Measurements from ENCODE around the gene HEPN1. TPM values are rescaled to one million over a fixed set of nuclear protein-coding genes. Genes with fewer than 3 reads are reported as not detected.

Gene HEPN1
- total and polyA plus RNA-seq, 10 of the 15 experiments (the other 5 are each of a cell fraction or from before 2014, with no cell fraction given): not detected

- TF ChIP-seq, protein P1, sequence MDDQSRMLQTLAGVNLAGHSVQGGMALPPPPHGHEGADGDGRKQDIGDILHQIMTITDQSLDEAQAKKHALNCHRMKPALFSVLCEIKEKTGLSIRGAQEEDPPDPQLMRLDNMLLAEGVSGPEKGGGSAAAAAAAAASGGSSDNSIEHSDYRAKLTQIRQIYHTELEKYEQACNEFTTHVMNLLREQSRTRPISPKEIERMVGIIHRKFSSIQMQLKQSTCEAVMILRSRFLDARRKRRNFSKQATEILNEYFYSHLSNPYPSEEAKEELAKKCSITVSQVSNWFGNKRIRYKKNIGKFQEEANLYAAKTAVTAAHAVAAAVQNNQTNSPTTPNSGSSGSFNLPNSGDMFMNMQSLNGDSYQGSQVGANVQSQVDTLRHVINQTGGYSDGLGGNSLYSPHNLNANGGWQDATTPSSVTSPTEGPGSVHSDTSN (IDR thresholded peaks at IDR 0.05; ENCODE audit: insufficient replicate concordance, low read depth, low read length): no peak
- TF ChIP-seq CHD4 (IDR thresholded peaks at IDR 0.05): no peak
- TF ChIP-seq TCF12 (IDR thresholded peaks at IDR 0.05; ENCODE audit: low read depth, low read length): no peak
- no peak for TF ChIP-seq ZNF274 (IDR thresholded peaks at IDR 0.05; ENCODE audit: insufficient read depth, insufficient read length)
- no peak for TF ChIP-seq NRF1 (conservative IDR thresholded peaks at IDR 0.05; ENCODE audit: low read depth, low read length)
- TF ChIP-seq BHLHE40 (IDR thresholded peaks at IDR 0.05; ENCODE audit: borderline replicate concordance in 1 of 2, low read depth in 2 of 2, low read length in 1 of 2): no peak
- TF ChIP-seq GABPA (IDR thresholded peaks at IDR 0.05; ENCODE audit: low read depth): no peak
- Histone ChIP-seq H3K27ac (ENCODE audit: control insufficient read depth, insufficient read depth) (no peak overlapping the region), H3K36me3 (ENCODE audit: control insufficient read depth in 2 of 2, insufficient read depth in 2 of 2, low read length in 1 of 2) (no peaks in the 10 kb centered on the region), H3K9ac (ENCODE audit: control insufficient read depth, insufficient read depth, low read length) (no peak overlapping the region), H3K4me3 (no peak overlapping the region), H3K27me3 (replicated peaks in 1 of 2; ENCODE audit: control insufficient read depth in 2 of 2, insufficient read depth in 2 of 2, low read length in 1 of 2) (peaks cover 0 to 4% of the 10 kb centered on the region in 2 experiments), H2AFZ (ENCODE audit: control insufficient read depth, low read depth, low read length) (no peak overlapping the region), H3K79me2 (ENCODE audit: control insufficient read depth, insufficient read depth, low read length) (no peaks in the 10 kb centered on the region), H3K4me2 (ENCODE audit: control insufficient read depth, insufficient read depth) (no peak overlapping the region), H3K9me3 (replicated peaks; ENCODE audit: control insufficient read depth, insufficient read depth, low read length) (no peaks in the 10 kb centered on the region), H4K20me1 (ENCODE audit: control insufficient read depth, insufficient read depth) (no peaks in the 10 kb centered on the region), H3K4me1 (ENCODE audit: control insufficient read depth, insufficient read depth, low read length) (no peaks in the 10 kb centered on the region)
- ATAC-seq (no peak), DNase-seq (ENCODE audit: low read depth, low spot score) (no peak), FAIRE-seq (no peak)
- RAD21 ChIA-PET (ENCODE audit: unreplicated experiment): no interaction called here
- BruUV-seq (replicated peaks): no TSS peak
- CTCF ChIA-PET: no interaction called here
- in situ Hi-C loops (cut with MboI): no loop called here
- 63% methylated on average over 7 of the region's 7 CpGs for WGBS (ENCODE audit: insufficient coverage, insufficient replicate concordance, low lambda C conversion rate, missing lambda C conversion rate)
- SMC1A ChIA-PET (ENCODE audit: uncharacterized antibody, unreplicated experiment): interaction anchor here (1.0 kb wide), 1 partner anchor 79 kb away, joined by 3 read pairs; the partner anchor contains the start of gene CCDC15
- POLR2A ChIA-PET: no interaction called here
- intact Hi-C loops (cut with micrococcal nuclease; ENCODE audit: unreplicated experiment): no loop called here
These were observed 44.3 kb upstream of the HEPN1 start for GRCh38 chr11:124874571-124875255.

Data from GM12878 (cell line).